Measurements from ENCODE around the gene ZNF649. TPM values are rescaled to one million over a fixed set of nuclear protein-coding genes. Genes with fewer than 3 reads are reported as not detected.
"Not testable (repeated sequence)": the region's sequence is repeated elsewhere in the genome, so short reads cannot be mapped to it uniquely, and the experiment has no call there.

The ZNF649 gene
- total RNA-seq, 2 experiments from 2014 or later: 13.0 to 13.2 TPM

GRCh38 chr19:51915324-51915867 is 10.6 kb upstream of the ZNF649 start:
- Mint-ChIP-seq H3K4me3 (no peak overlapping the region), H3K9me3 (peaks cover 19% of the 10 kb centered on the region), H3K27me3 (no peaks in the 10 kb centered on the region), H3K27ac (no peak overlapping the region), H3K36me3 (ENCODE audit: low read depth) (peaks cover 68% of the 10 kb centered on the region), H3K4me1 (ENCODE audit: low read depth) (no peaks in the 10 kb centered on the region)
- H3K9me3 ChIP-seq (ENCODE audit: control insufficient read depth in 1 of 2, insufficient read depth in 1 of 2, low read length in 2 of 2): peaks cover 35 to 81% of the 10 kb centered on the region in 2 experiments
- no peak for ATAC-seq (ENCODE audit: poor library complexity)
- no peak overlapping the region for H3K27ac ChIP-seq (ENCODE audit: low read depth in 1 of 2, low read length in 2 of 2)
- no peaks in the 10 kb centered on the region for H3K27me3 ChIP-seq (ENCODE audit: control insufficient read depth in 1 of 2, insufficient read depth in 2 of 2, low read length in 2 of 2)
- no peak for TF ChIP-seq CTCF (IDR thresholded peaks at IDR 0.05)
- no peaks in the 10 kb centered on the region for H3K4me1 ChIP-seq (ENCODE audit: insufficient read depth, low read length)
- no peak overlapping the region for H3K4me3 ChIP-seq (ENCODE audit: low read length)
- CTCF ChIA-PET: no interaction called here
- intact Hi-C loops (cut with DNase I, micrococcal nuclease): no loop called here
- POLR2A ChIA-PET: no interaction called here
- no peak for DNase-seq
- no peaks in the 10 kb centered on the region for H3K36me3 ChIP-seq (ENCODE audit: insufficient read depth, low read length)

GRCh38 chr19:51907981-51908380 is 3.2 kb upstream of the ZNF649 start:
- H3K9me3 ChIP-seq (ENCODE audit: control insufficient read depth in 1 of 2, insufficient read depth in 1 of 2, low read length in 2 of 2): peaks cover 38 to 39% of the 10 kb centered on the region in 2 experiments
- intact Hi-C loops (cut with DNase I, micrococcal nuclease): loop anchor here (5.0 to 10.0 kb wide), 3 partner anchors 77 to 989 kb away; partner anchors contain the start of genes ZNF320 (in 1 of the 2), ZNF350 (in 1 of the 2) and ZNF432 (in 1 of the 2)
- Mint-ChIP-seq H3K4me1 (ENCODE audit: low read depth) (peaks cover 22% of the 10 kb centered on the region), H3K27me3 (peaks cover 40% of the 10 kb centered on the region), H3K36me3 (ENCODE audit: low read depth) (peaks cover 70% of the 10 kb centered on the region), H3K9me3 (peaks cover 21% of the 10 kb centered on the region)
- DNase-seq; H3K4me3 Mint-ChIP-seq; ATAC-seq (ENCODE audit: poor library complexity); H3K27ac Mint-ChIP-seq; H3K27ac ChIP-seq (ENCODE audit: low read depth in 1 of 2, low read length in 2 of 2); H3K36me3 ChIP-seq (ENCODE audit: insufficient read depth, low read length); CTCF ChIA-PET; H3K4me3 ChIP-seq (ENCODE audit: low read length); POLR2A ChIA-PET: not testable (repeated sequence)
- peaks cover 9 to 11% of the 10 kb centered on the region in 2 experiments for H3K27me3 ChIP-seq (ENCODE audit: control insufficient read depth in 1 of 2, insufficient read depth in 2 of 2, low read length in 2 of 2)
- peaks cover 13% of the 10 kb centered on the region for H3K4me1 ChIP-seq (ENCODE audit: insufficient read depth, low read length)

- peaks cover 9 to 11% of the 10 kb centered on the region in 2 experiments for H3K27me3 ChIP-seq (ENCODE audit: control insufficient read depth in 1 of 2, insufficient read depth in 2 of 2, low read length in 2 of 2)
- intact Hi-C loops (cut with DNase I, micrococcal nuclease): loop anchor here (5.0 to 10.0 kb wide), 3 partner anchors 79 to 991 kb away; partner anchors contain the start of genes ZNF320 (in 1 of the 2), ZNF350 (in 1 of the 2) and ZNF432 (in 1 of the 2)
- peaks cover 14% of the 10 kb centered on the region for H3K4me1 ChIP-seq (ENCODE audit: insufficient read depth, low read length)
- peak overlapping the region; percentile 45 for H3K4me3 Mint-ChIP-seq
- ATAC-seq (ENCODE audit: poor library complexity); H3K27ac ChIP-seq (ENCODE audit: low read depth in 1 of 2, low read length in 2 of 2); DNase-seq; H3K27ac Mint-ChIP-seq; H3K4me3 ChIP-seq (ENCODE audit: low read length); POLR2A ChIA-PET; H3K36me3 ChIP-seq (ENCODE audit: insufficient read depth, low read length); CTCF ChIA-PET: not testable (repeated sequence)
- peaks cover 25% of the 10 kb centered on the region for H3K9me3 Mint-ChIP-seq
- H3K27me3 Mint-ChIP-seq: peaks cover 40% of the 10 kb centered on the region
- H3K9me3 ChIP-seq (ENCODE audit: control insufficient read depth in 1 of 2, insufficient read depth in 1 of 2, low read length in 2 of 2): peaks cover 48 to 51% of the 10 kb centered on the region in 2 experiments
- peaks cover 29% of the 10 kb centered on the region for H3K4me1 Mint-ChIP-seq (ENCODE audit: low read depth)
- peaks cover 76% of the 10 kb centered on the region for H3K36me3 Mint-ChIP-seq (ENCODE audit: low read depth)
Measured at GRCh38 chr19:51906108-51906507, 1.3 kb upstream of the ZNF649 start.

GRCh38 chr19:51905639-51906038 is 822 bp upstream of the ZNF649 start:
- intact Hi-C loops (cut with DNase I, micrococcal nuclease): loop anchor here (1.0 to 10.0 kb wide), 4 partner anchors 21 to 992 kb away; partner anchors contain the start of genes ZNF320 (in 1 of the 2), ZNF350 (in 1 of the 2) and ZNF432 (in 1 of the 2)
- POLR2A ChIA-PET: not testable (repeated sequence)
- peaks cover 46 to 53% of the 10 kb centered on the region in 2 experiments for H3K9me3 ChIP-seq (ENCODE audit: control insufficient read depth in 1 of 2, insufficient read depth in 1 of 2, low read length in 2 of 2)

More at GRCh38 chr19:51905639-51906038, 822 bp upstream of the ZNF649 start:
- Mint-ChIP-seq H3K36me3 (ENCODE audit: low read depth) (peaks cover 78% of the 10 kb centered on the region), H3K4me1 (ENCODE audit: low read depth) (peaks cover 29% of the 10 kb centered on the region), H3K9me3 (peaks cover 25% of the 10 kb centered on the region), H3K27me3 (peaks cover 40% of the 10 kb centered on the region), H3K4me3 (peak overlapping the region; percentile 39)
- H3K27ac ChIP-seq (ENCODE audit: low read depth in 1 of 2, low read length in 2 of 2); H3K36me3 ChIP-seq (ENCODE audit: insufficient read depth, low read length); ATAC-seq (ENCODE audit: poor library complexity); CTCF ChIA-PET; H3K27ac Mint-ChIP-seq; DNase-seq; H3K4me3 ChIP-seq (ENCODE audit: low read length): not testable (repeated sequence)
- Histone ChIP-seq H3K27me3 (ENCODE audit: control insufficient read depth in 1 of 2, insufficient read depth in 2 of 2, low read length in 2 of 2) (peaks cover 9 to 11% of the 10 kb centered on the region in 2 experiments), H3K4me1 (ENCODE audit: insufficient read depth, low read length) (peaks cover 14% of the 10 kb centered on the region)
